Stomach (tissue), 4 donors: ENCODE measurements around the gene PDE4D.

Experiments used
- CTCF ChIP-seq, 7 experiments: fragments of 450-650 bp in 4 of 7; fragments of 200-600 bp in 3 of 7; sonication (generic) in 3 of 7; IDR thresholded peaks; one replicate each; pipeline ENCODE4 v1.5.1; 2016 to 2019; ENCODE audit warnings: antibody characterized with exemption in 7 of 7, control low read depth in 2 of 7, mild to moderate bottlenecking in 1 of 7
- POLR2A ChIP-seq, 4 donors: fragments of 450-650 bp; IDR thresholded peaks; one replicate each; pipeline ENCODE4 v1.6.1; 2016; ENCODE audit warnings: antibody characterized with exemption in 4 of 4, control low read depth in 2 of 4, mild to moderate bottlenecking in 1 of 4, moderate library complexity in 1 of 4

- TF ChIP-seq CTCF (IDR thresholded peaks at IDR 0.05) (no peak), POLR2A (IDR thresholded peaks at IDR 0.05) (no peak)
These were observed 768.2 kb downstream of the PDE4D start for GRCh38 chr5:59125011-59125961.
